GM19193 (cell line): Measurements from ENCODE around the gene COPB2.

ENCODE experiments used
- POLR2A ChIP-seq: IDR thresholded peaks from 4 replicates; pipeline ENCODE4 v1.6.1; 2011; ENCODE audit not compliant: insufficient read depth, insufficient read length; ENCODE audit errors: extremely low read depth

Gene COPB2

DNA sequence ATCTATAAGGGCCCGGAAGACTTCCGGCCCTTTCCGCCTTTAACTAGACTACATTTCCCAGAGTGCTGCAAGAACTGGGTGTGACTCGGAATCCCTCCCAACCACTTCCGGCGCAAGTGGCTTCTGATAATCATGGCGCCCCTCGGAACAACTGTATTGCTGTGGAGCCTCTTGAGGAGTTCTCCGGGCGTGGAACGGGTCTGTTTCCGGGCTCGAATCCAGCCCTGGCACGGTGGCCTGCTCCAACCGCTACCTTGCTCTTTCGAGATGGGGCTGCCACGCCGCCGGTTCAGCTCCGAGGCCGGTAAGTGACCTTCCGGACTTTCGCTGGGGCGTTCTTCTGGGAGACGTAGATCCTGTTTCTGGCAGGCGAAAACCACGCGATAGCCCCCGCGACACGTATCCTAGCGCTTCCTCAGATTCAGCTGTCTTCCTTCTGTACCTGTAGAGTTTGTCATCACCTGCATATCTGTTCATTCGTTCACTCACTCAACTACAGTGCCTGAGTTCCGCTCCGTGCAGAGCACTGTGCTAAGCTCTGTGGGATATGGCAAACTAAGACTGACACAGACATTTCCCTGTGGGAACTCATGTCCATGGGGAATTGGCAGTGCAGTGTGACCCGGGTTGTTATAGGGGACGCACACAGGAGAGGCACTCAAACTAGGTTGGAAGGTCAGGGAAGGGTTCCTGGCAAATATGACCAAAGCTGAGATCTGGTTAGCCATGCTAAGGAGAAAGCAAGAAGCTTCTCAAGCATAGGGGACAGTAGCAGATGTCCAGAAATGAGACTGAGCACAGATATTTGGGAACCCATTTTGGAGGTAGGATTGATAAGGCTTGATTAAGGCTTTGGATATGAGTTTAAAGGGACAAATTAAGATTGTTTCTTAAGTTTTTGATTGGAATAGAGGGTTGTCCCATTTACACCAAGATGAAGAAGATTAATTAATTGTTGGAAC, 45.3 kb downstream of the COPB2 start, which contains the start of gene MRPS22:
Gene MRPS22 (plus strand): TSS at position 126 of the 962 bp plus-strand sequence. CDS start 7 bp downstream, at position 133.
- TF ChIP-seq POLR2A, result peak; percentile 79

DNA sequence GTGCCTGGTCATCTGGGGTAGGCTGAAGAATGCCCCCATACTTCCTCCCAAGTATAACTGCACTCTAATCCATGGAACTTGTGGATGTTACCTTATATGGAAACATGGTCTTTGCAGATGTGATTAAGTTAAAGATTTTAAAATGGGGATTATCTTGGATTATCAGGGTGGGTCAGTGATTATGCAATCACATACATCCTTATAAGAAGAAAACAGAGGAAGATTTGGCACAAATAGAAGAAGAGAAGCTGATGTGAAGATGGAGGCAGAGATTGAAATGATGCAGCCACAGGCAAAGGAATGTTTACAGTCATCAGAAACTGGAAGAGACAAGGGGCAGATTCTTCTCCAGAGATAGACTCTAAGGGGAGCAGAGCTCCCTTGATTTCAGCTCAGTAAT, 47.4 kb downstream of the COPB2 start:
- no peak for TF ChIP-seq POLR2A

DNA sequence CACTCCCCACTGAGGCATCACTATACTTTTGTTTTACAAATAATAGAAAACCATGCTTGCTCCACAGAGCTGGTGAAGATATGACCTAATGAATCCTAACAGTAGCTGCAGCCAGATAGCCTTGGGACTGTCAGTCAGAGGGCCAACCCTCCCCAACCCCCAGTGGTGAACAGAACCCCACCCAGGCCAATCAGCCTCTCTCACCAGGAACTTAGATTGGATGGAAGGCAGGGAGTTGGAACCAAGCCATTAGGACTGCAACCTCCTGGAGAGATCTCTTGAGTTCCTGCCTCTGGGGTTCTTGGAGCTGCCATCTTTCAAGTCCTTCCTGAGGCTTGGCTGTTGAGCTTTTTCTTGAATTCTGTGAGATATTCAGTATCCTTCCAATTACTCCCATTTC, 48.7 kb downstream of the COPB2 start:
- no peak for TF ChIP-seq POLR2A

DNA sequence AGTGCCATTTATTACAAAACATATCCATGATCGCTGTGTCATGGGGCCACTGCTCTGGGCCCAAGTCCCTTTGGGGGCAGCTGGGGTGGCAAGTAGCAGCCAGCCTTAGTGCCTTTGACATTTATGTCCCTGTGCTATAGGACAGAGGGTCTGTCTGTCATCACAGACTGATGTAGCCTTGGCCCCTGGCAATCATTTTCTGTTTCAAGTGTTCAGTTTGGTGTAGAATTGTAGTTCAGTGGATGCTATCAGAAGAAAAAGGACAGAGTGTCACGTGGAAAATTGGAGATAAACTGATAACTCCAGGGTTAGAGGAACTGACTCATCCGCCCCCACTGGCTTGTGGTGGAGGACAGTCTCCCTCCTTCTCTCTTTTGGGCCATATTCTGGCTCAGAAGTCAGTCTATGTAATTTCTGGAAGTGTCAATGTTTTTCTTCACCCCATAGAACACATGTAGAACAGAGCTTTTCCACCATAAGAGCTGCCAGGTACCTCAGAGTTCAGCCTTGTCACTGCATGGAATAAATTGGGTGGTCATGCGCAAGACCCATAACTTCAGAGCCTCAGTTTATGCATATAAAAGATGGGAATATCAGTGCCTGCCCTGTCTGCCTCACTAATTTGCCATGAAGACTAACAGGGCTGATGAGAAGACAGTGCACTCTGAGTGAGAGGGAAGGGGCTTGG, 50.1 kb downstream of the COPB2 start:
- no peak for TF ChIP-seq POLR2A

DNA sequence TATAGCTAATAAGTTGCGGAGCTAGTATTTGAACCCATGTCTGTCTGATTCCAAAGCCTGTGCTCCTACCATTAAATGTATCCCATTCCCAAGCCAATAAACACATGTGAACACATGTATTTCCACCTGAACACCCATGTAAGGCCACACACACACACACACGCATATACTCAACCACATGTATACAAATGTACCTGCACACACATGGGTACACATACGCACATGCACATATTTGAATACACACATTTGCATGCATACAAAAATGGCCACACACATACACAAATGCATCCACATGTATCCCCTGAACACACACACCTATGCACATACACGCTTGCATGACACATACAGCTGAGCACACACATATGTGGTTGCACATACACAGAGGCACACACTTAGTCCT, 51.0 kb downstream of the COPB2 start:
- no peak for TF ChIP-seq POLR2A

DNA sequence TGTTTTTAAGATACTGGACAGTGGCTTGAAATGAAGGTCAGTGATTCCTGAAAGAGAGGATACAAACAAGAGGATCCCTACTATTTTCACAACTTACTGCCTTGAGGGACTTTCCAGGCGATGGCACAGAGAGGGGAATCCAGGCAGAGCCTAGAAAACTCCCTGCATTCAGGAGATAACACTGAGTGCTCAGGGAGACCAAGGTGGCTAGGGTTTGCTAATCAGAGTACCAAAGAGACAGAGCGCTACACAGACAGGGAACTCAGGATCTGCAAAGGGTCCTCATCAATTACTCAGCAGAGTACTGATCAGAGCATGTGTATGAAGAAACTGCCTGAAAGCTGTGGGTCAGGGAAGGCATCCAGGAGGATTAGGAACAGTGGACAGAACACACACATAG, 57.4 kb downstream of the COPB2 start:
- TF ChIP-seq POLR2A, result no peak

DNA sequence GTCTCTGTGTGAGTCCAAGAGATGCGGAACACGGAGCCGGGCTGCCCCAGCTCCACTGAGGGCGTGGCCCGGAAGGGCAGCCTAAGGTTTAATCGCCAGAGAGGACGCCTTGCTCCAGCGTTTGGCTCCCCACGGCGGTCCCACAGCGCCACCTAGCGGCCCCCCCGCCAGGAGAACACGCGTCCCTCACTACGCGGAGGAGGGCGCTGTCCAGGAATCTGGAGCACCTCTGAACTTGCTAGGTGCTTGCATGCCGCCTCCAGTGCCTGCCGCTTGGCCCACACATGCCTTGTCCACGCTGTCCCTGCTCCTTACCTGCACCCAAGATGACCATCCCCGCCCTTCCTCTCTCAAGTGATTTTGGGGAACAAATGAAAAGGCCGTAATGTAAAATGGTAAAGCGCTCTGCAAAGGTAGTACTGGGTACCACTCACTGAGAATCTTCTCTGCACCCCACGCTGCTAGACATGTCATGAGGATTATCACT, 60.0 kb downstream of the COPB2 start:
- TF ChIP-seq POLR2A, result no peak

DNA sequence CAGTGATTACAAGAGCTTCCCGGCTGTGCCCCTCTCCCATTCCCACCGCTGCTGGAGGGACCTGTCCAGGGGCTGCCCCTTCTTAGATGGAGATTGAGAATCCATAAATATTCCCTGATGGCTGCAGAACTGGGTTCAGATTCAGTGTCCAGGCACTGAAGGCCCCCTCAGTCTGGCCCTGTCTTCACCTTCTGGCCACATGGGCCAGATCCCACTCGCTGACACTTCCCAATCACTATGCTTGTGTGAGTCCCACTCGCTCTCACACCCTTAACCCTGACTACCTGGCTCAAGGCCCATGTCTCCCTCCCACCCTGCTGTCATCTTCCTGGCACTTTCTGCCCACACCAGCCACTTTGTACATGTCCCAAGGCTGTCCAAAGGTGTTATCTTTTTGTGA, 61.1 kb downstream of the COPB2 start:
- no peak for TF ChIP-seq POLR2A

DNA sequence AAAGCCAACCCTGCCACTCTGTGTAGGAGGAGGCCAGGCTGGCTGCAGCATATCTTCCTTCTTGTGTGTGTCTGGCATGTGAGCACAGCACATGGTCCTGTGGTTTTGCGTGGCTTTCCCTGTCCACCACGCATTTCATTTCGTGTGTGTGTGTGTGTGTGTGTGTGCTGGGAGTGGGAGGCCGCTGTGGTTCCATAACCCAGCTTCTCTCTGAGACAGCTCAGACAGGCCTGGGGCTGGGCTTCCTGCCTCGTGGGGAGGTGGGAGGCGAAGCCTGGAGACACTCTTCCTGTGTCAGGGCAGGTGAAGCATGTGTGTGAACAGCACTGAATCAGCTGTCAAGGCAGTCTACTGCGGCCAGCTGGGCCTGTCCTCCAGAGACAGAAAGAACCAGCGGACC, 61.6 kb downstream of the COPB2 start:
- TF ChIP-seq POLR2A, result no peak

DNA sequence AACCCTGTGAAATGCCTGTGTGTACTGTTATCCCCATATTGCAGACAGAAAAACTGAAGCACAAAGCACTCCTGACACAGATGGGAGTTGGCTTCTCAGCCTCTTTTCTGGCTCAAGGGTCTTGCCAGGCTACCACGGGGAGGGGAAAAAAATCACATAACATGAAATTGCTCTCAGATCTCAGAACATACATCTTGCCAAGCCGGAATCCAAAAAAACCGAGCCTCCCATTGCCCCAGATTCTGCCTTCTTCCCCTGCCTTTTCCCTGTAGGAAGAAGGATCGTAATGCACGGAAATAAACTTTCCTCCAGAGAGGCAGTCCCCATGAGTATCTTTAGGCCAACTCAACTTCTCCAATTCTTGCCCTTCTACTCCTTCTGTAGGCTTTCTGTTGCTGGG, 62.2 kb downstream of the COPB2 start:
- no peak for TF ChIP-seq POLR2A

DNA sequence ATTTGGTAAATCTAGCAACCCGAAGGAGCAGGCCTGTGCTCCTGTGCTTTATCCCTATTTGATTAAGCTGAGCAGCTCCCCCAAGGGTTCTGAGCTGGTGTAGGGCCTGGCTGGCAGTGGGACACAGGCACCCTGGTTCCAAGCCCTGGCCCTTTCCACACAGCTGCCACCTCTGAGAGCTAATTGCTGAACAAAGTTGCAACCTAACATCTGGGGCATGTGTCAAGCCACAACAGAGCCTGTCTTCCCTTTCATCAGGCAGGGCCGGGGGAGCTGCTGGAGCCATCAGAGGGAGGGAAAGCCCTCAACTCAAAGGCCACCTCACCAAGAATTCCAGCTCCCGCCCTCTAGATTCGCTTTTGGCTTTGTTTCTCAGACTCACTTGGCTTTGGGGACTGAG, 62.7 kb downstream of the COPB2 start:
- no peak for TF ChIP-seq POLR2A

DNA sequence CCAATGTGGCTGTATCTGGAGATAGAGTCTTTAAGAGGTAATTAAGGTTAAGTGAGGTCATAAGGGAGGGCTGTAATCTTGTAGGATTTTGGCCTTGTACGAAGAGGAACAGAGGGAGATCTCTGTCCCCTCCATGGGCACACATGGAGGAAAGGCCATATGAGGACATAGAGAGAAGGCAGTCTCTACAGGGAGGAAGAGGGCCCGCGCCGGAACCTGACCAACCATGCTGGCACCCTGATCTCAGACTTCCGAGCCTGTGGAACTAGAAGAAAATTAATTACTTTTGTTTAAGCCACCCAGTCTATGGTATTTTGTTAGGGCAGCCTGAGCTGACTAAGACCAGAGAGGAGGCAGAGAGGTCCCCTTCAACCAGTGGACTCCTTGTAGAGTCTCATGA, 63.3 kb downstream of the COPB2 start:
- no peak for TF ChIP-seq POLR2A

DNA sequence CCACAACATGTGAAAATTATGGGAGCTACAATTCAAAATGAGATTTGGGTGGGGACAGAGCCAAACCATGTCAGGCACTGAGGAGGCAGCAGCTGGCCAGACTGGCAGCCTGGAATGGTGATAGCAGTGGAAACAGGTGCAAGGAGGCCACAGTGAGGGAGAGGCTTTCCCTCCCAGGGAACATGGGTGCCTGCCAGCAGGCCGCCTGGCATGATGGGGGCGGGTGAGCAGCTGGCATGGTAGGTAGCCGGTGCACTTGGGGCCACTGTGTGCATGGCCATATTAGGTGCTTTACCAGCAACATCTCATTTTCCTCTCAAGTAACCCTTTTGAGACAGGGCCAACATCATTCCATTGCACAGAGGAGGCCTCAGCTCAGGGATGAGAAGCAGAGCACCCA, 63.9 kb downstream of the COPB2 start:
- no peak for TF ChIP-seq POLR2A

DNA sequence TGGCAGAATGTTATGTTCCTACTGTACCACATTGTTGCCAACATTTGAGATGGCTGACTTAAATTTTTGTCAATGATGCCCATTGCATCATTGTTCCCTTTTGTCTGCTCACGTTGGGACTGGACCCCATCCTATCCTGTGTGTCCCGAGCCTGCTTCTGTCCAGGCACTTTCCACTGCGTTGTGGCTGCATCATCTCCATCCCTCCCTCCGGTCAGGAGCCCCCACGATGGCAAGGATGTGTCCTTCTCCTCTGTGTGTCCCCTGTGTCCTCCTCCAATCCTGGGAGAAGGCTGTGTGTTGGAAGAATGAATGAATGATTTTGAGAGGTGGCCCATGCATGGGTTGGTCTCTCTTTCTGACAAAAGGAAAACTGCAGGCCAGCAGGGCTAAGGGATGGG, 65.0 kb downstream of the COPB2 start:
- TF ChIP-seq POLR2A, result no peak

DNA sequence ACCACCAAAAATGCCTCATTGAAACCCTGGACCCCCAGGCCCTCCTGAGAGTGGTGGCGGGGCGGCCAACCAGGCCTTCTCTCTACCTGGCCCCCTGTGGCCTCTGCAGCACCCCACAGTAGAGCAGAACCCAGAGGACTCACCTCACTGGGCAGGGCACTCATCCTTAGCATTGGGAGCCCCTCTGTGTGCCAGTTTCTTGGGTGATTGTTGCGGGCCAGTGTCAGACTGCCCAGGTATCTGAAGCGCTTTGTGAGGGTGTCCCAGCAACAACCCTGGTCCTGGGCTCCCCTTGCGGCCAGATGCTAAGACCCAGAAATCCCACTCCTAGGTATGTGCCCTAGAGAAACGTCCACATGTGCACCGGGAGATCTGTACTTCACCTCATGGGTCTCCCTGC, 66.3 kb downstream of the COPB2 start:
- no peak for TF ChIP-seq POLR2A

DNA sequence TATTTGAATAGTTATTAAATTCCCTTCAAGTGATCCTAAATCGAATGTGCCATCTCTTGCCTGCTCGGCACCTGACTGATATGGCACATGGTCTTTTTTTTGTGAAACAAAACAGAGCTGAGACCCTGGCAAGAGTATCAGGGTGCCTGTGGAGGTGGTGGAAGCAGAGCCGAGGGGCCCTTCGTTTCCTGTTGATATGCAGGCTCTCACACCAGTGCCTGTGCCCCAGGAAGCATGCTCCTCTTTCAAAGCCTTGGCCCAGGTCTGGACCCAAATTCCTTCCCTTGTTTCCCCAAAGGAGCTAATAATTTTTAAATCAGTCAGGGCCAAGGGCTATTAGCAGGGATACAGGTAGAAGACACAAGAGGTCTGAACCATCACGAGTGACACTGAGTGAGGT, 67.1 kb downstream of the COPB2 start:
- no peak for TF ChIP-seq POLR2A
